KMS-11 (cell line): ENCODE results near the gene SPRY1.

Source experiments
- H2AFZ ChIP-seq: fragments of 200-600 bp; sonication (generic); 2 replicates; pipeline ENCODE4 v1.6.1; 2016; ENCODE audit warnings: antibody characterized with exemption, mixed run types, low read depth
- H3K27ac ChIP-seq: fragments of 200-600 bp; sonication (generic); 2 replicates; pipeline ENCODE4 v1.6.1; 2016; ENCODE audit warnings: mild to moderate bottlenecking, mixed run types
- H3K27me3 ChIP-seq: fragments of 200-600 bp; sonication (generic); 2 replicates; pipeline ENCODE4 v1.6.1; 2017; ENCODE audit warnings: mild to moderate bottlenecking, low read depth, mixed run types, moderate library complexity; ENCODE audit not compliant: insufficient read depth
- H3K36me3 ChIP-seq: fragments of 200-600 bp; sonication (generic); 2 replicates; pipeline ENCODE4 v1.6.1; 2017; ENCODE audit warnings: mild to moderate bottlenecking, mixed run types; ENCODE audit not compliant: insufficient read depth
- H3K4me1 ChIP-seq: fragments of 200-600 bp; sonication (generic); 2 replicates; pipeline ENCODE4 v1.6.1; 2016; ENCODE audit warnings: mild to moderate bottlenecking, low read depth, mixed run types; ENCODE audit not compliant: poor library complexity, severe bottlenecking
- H3K4me2 ChIP-seq: fragments of 200-600 bp; sonication (generic); 2 replicates; pipeline ENCODE4 v1.7.0; 2016; ENCODE audit warnings: mild to moderate bottlenecking, mixed run types
- H3K4me3 ChIP-seq: fragments of 200-600 bp; sonication (generic); IDR thresholded peaks from 2 replicates; pipeline ENCODE4 v1.6.1; 2017; ENCODE audit warnings: low read depth, low read length, mixed read lengths; ENCODE audit not compliant: insufficient read depth
- H3K79me2 ChIP-seq: fragments of 200-600 bp; sonication (generic); 2 replicates; pipeline ENCODE4 v1.6.1; 2016; ENCODE audit warnings: low read depth, mixed run types; ENCODE audit not compliant: insufficient read depth
- H3K9ac ChIP-seq: fragments of 200-600 bp; sonication (generic); 2 replicates; pipeline ENCODE4 v1.6.1; 2016; ENCODE audit warnings: mild to moderate bottlenecking, mixed run types
- H4K20me1 ChIP-seq: fragments of 200-600 bp; sonication (generic); 2 replicates; pipeline ENCODE4 v1.6.1; 2016; ENCODE audit warnings: mild to moderate bottlenecking, mixed run types; ENCODE audit not compliant: insufficient read depth
- CTCF ChIP-seq: fragments of 200-600 bp; sonication (generic); conservative IDR thresholded peaks from 2 replicates; pipeline ENCODE4 v1.6.1; 2017; ENCODE audit warnings: low read depth, mild to moderate bottlenecking, antibody characterized with exemption, low read length, moderate library complexity, mixed read lengths

The SPRY1 gene

GRCh38 chr4:123350191-123350544 lies 46.4 kb upstream of the SPRY1 start:
- Histone ChIP-seq H3K36me3 (no peaks in the 10 kb centered on the region), H3K9ac (no peak overlapping the region), H3K79me2 (no peaks in the 10 kb centered on the region), H3K27ac (no peak overlapping the region), H2AFZ (no peak overlapping the region), H3K4me3 (no peak overlapping the region), H3K4me2 (no peak overlapping the region), H3K27me3 (no peaks in the 10 kb centered on the region), H4K20me1 (no peaks in the 10 kb centered on the region), H3K4me1 (peaks cover 16% of the 10 kb centered on the region)
- TF ChIP-seq CTCF, result no peak

- H3K27ac ChIP-seq, result no peak overlapping the region
- H4K20me1 ChIP-seq, result no peaks in the 10 kb centered on the region
- no peaks in the 10 kb centered on the region for H3K36me3 ChIP-seq
- peaks cover 11% of the 10 kb centered on the region for H3K4me1 ChIP-seq
- H3K27me3 ChIP-seq, result no peaks in the 10 kb centered on the region
- no peak overlapping the region for H3K4me3 ChIP-seq
- H3K9ac ChIP-seq, result no peak overlapping the region
- H3K79me2 ChIP-seq, result no peaks in the 10 kb centered on the region
- no peak overlapping the region for H3K4me2 ChIP-seq
- TF ChIP-seq CTCF, result no peak
- H2AFZ ChIP-seq, result no peak overlapping the region
Measured at GRCh38 chr4:123350726-123351125, 45.9 kb upstream of the SPRY1 start.

DNA sequence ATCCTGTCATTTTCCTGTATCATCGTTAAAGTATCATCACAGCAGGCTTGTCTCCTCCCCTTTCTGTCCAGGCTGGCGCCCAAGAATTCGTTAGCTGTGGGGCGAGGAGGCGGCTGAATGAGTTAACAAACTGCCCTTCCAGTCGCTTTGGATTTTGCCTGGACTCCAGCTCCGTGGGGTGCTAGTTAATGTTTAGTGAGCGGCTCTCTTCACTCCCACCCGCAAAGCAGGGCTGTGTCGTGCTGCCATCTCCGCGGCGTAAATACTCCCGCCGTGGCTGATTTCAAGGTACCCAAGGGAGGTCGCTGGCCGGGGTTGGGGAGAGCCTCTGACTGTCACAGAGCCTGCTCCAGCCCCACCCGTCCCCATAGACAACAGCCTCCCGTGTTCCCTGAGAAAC lies 44.9 kb upstream of the SPRY1 start:
- Histone ChIP-seq H3K4me3 (no peak overlapping the region), H3K36me3 (no peaks in the 10 kb centered on the region), H4K20me1 (no peaks in the 10 kb centered on the region), H2AFZ (no peak overlapping the region), H3K27ac (no peak overlapping the region), H3K4me2 (no peak overlapping the region), H3K9ac (no peak overlapping the region), H3K79me2 (no peaks in the 10 kb centered on the region), H3K27me3 (no peaks in the 10 kb centered on the region), H3K4me1 (peaks cover under 1% of the 10 kb centered on the region)
- TF ChIP-seq CTCF, result no peak

DNA sequence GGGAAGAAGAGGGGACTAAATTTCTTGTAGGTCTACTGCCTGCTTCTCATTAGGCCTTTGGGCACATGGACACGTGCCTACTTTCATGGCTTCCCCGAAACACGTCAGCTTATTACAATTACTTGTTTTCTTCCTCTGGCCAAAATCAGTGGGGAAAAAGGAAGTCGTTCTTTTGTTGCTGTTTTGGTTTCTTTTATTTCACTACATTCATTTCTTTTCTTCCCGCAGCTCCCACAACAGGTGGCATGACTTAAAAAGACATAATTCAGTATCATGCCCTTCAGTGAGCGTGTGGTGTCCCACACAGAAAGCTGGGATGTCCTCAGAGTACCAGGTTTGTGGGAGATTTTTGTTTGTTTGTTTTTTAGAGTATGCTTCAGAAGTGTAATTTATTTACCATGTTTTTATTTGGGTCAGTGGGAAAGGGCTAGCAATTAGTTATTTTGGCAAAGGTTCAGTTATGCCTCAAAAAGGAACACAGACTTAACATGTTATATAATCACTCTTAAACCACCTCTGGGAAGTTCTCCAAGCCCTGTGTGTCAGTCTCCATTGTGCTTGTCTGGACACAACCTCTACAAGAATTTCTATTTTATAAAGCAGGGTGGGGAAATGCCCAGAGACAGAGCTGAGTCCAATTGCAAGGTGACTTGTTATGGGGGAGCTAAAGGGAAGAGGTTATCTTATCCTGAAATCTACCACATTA lies 44.2 kb upstream of the SPRY1 start:
- Histone ChIP-seq H3K27ac (no peak overlapping the region), H3K9ac (no peak overlapping the region), H3K79me2 (no peaks in the 10 kb centered on the region), H3K36me3 (no peaks in the 10 kb centered on the region), H3K4me3 (no peak overlapping the region), H3K4me2 (no peak overlapping the region), H2AFZ (no peak overlapping the region), H3K4me1 (no peaks in the 10 kb centered on the region), H3K27me3 (no peaks in the 10 kb centered on the region), H4K20me1 (no peaks in the 10 kb centered on the region)
- TF ChIP-seq CTCF, result no peak
